GM18858 (cell line): ENCODE data around the gene FBRSL1.

ENCODE experiments used
- ATAC-seq: cut with Tn5 transposase; IDR thresholded peaks from one replicate; pipeline ENCODE4 v1.9.1; 2021; ENCODE audit not compliant: unreplicated experiment

Gene FBRSL1

DNA sequence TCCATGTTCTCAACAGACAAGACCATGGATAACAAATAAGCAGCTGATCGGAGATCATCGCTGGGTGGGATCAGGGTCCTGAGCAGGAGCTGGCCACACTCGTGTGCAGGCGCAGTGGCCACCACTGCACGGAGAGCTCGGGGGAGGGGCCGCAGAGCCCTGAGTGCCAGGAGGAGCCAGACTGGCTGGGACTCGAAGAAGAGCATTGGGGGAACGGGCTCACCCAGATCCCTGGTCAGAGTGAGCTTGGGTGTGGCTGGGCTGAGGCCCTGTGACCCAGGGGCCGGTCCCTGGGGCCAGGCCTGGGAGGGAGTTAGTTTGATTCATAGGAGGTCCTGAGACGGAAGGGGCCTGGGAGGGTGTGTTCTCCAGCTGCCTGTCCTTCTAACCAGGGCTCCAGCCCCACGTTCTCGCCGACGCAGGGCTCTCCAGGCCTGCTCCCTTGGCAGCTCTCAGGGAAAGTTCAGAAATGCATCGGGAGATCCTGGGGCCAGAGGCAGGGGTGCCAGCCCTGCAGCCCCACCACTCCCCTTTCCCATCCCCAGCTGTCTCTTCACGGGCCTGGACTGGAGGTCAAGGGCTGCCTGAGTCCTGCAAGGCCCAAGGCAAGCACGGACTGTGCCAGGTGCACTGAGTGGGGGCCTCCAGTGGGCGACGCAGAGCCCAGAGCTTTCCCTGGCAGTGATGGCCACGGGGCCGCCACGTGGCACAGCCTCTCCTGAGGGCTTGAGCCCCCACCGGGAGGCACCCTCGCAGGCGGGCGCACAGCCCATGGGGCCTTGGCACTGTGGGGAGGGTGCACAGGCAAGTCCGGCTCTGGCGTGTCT lies 48.1 kb downstream of the FBRSL1 start:
- ATAC-seq: no peak

DNA sequence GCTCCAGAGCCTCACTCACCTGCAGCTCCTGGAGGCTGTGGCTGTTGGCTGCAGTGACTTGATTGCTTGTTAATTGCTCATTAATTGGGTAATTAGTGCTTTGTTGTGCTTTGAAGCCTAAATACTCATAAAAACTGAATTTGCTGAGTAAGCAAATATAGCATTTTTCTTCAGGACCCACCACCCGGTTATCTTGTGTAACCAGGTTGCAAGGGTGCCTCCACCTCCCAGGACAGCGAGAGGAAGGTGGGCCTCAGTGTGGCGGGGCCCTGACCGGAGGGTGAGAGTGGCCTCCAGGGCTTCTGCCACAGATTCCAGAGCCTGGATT lies 48.7 kb downstream of the FBRSL1 start:
- ATAC-seq: no peak

DNA sequence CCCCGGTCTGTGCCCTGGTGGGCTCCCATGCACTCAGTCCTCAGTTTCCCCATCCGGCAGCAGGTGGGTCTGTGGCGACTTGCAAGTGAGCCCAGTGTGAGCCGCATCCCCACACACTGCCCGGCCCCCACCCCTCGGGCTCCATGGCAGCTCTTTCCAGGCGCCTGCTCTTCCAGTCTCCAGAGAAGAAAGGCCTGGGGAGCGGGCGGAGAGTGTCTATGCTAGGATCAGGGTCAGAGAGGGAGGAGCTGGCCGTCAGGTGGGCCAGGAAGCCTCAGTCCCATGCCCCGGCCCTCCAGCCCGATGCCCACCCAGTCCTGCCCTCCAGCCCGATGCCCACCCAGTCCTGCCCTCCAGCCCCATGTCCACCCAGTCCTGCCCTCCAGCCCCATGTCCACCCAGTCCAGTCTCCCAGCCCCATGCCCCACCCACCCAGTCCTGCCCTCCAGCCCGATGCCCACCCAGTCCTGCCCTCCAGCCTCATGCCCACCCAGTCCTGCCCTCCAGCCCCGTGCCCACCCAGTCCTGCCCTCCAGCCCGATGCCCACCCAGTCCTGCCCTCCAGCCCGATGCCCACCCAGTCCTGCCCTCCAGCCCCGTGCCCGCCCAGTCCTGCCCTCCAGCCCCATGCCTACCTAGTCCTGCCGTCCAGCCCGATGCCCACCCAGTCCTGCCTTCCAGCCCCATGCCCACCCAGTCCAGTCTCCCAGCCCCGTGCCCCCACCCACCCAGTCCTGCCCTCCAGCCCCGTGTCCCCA lies 49.2 kb downstream of the FBRSL1 start:
- ATAC-seq: no peak

DNA sequence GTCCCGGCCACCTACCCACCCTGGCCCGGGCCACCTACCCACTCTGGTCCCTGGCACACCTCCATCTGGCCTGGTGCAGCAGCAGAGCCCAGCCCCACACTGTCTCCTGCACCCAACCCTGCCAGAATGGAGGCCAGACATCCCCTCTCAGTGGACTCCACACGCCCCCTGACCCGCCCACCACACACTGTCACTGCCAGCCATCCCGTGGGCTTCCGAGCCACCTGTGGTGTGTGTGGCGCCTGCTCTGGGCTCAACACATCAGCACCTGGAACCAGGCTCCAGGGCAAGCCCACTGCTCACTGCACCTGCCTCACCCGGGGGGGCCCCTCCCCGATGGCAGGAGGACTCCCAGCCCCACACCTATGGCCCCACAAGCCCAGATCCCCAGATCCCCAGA lies 50.5 kb downstream of the FBRSL1 start:
- ATAC-seq: no peak

DNA sequence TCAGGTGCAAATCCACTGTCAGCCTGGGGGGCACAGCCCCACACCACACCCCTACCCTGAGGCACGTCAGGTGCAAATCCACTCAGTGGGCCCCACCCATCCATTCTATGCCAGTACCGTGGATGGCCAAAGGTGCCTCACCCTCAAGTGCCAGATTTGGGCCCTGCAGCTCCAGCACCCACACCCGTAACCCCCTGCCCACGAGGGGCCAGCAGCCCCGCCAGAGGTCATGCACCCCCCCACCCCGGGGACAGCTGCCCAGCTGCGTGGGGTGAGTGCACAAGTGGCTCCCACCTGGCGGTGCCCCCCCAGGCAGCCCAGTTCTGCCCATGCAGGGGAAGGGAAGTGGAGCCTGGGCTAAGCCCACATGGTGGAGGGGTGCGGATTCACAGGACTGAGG lies 51.2 kb downstream of the FBRSL1 start:
- ATAC-seq: no peak

DNA sequence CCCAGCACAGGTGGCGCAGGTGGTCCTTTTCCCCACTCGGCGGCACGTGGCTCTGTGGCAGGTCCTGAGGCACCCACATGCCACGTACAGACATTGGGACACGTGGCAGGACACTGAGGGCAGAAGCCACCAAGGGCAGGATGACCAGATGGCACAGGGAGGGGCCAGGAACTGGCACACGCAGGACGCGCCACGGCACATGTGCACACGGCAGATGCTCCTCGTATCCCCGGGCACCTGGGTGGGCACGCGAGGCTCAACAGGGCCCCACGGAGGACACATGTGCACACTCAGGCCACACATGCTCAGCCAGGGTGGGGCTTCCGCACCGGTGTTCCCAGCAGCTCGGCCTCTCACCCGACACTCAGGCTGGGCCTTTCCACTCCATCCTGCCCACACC lies 52.0 kb downstream of the FBRSL1 start:
- no peak for ATAC-seq

DNA sequence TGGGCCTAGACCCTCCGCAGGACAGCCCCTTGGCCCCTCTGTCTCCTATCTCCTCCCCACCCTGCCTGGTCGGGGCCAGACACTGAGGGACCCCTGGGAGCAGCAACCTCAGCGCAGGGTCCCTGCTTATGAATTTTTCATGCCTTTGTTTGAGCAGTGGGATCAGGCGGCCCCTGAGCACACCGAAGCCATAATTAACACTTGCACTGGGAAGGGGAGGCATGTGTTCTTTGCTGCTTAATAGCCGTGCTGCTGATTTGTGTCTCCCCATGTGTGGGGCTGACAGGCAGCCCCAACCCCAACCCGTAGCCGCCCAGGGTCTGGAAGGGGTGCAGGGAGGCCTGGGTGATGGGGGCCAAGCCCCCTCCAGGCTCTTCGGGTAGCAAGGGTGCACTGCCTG lies 52.7 kb downstream of the FBRSL1 start:
- no peak for ATAC-seq

DNA sequence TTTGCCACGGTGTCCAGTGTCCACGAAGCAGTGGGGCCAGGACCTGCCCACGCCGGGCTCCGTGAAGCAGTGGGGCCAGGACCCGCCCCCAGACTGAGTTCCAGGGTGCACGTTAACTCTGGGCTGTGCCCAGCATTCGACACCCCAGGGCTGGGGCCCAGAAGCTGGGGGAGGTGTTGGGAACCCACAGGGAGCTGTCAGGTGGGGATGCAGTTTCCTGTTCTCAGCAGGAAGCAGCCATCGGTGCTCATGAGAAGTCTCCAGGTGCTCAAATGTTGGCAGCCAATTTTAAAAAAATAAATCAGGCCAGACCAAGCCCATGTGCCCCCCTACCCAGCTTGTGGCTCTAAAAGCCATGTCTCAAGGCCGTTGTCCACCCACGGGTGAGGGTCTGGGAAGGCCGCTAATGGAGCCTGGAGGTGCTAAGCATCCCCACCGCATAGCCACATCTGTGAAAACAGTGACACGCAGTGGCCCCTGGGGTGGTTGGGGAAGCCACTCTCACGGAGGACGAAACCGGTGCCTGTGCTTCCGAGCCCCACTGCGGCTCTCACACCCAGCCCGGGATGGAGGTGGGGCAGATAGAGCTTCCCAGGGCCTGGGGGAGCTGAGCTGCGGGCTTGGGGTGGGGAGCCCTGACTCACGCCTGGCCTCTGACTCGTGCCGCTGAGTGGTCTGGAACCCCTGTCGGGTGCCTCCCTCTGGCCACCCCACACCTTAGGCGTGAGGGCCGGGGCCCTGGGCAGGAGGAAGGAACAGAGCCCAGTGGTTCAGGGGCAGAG lies 53.5 kb downstream of the FBRSL1 start:
- no peak for ATAC-seq

DNA sequence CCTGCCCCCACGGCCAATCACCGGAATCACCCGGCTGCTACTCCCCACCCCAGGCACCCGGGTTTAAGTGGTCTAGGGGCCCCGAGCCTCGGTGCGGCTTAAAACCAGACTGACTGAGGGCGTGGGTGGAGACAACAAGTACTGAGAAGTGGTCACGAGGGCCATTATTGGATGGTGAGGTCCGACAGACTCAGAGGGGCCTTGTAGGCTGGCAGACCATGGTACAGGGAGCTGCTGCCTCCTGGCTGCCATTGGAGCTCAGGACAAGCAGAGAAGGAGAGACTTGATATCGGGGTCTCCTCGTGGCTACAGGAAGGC lies 54.1 kb downstream of the FBRSL1 start:
- ATAC-seq: no peak

DNA sequence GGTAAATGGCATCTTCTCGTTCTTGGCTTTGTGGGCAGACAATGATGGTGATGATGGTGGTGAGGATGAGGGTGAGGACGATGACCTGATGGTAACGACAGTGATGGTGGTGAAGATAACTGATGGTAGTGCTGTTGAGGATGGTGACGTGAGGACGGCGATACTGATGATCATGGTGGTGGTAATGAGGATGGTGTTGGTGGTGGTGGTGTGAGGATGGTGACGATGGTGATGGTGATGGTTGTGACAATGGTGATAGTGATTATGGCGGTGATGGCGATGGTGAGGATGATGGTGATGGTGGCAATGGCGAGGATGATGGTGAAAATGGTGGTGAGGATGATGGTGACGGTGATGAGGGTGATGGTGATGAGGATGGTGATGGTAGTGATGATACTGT lies 54.5 kb downstream of the FBRSL1 start:
- no peak for ATAC-seq

DNA sequence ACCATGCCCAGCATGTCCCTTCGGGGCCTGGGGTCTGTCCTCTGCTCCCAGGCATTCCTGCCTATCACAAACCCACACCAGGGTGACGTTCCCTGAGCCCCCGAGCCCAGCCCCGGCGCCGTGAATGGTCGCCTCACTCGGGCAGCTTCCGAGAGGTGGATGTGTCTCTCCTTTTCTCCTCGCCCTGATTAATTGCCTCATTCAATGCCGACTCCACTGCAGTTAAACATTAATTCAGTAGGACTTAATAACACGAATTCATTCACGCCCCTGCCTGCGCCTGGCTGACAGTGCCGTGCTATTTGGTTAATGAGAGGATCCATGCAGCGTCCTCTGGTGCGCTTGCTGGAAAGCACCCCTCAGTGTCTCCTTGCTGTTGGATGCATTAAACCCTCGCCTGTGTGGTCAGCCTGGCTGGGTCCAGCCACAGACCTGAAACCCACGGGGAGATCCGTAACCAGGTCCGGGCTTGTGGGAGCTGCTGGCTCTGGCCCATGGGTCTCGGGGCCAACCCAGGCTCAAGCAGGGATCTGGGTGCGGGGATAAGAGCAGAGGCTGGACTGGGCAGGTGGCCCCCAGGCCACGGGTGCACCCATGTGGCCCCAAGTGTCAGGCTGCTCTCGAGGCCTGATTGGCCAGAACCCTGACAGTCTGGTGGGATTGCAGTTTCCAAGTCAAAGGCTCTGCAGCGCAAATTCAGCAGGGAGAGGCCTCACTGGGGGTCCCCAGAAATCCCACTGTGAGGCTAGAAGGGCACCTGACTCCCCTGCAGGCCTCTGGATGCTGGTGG lies 55.4 kb downstream of the FBRSL1 start:
- ATAC-seq: no peak

DNA sequence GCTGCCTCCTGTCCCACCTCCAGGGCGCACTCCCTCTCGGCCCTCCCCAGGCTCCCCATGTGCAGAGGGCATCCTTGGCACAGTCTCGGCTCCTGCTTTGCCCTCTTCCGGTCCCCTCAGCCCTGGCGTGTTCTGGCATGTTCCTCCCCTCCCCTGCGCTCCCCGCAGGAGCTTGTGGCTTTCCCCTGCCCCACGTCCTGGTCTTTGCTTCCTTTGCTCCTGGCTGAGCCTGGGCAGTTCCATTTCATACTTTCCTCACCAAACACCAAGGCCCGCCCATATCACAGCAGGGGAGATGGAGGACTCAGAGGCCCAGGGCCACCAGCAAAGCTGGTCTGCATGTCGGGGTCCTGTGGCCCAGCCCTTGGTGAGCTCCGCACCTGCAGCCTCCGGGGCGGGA lies 56.0 kb downstream of the FBRSL1 start:
- ATAC-seq: no peak

DNA sequence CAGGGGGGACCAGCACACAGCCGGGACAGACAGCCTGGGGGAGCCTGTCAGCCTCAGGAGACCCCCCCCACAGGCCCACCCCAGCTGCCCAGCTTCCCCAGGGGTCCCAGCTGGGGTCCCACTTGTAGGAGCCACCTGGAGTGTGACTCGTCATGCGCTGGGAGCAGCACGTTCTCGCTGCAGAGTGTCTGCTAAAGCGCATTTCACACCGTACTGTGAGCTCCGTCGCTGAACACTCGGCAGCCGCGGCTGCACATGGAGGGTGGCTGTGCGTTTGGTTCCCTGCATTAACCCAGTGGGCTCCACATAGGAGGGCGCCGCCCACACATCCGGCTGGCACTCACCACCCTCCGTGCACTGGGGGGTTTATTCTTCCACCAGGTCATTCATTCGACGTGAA lies 56.7 kb downstream of the FBRSL1 start:
- no peak for ATAC-seq

DNA sequence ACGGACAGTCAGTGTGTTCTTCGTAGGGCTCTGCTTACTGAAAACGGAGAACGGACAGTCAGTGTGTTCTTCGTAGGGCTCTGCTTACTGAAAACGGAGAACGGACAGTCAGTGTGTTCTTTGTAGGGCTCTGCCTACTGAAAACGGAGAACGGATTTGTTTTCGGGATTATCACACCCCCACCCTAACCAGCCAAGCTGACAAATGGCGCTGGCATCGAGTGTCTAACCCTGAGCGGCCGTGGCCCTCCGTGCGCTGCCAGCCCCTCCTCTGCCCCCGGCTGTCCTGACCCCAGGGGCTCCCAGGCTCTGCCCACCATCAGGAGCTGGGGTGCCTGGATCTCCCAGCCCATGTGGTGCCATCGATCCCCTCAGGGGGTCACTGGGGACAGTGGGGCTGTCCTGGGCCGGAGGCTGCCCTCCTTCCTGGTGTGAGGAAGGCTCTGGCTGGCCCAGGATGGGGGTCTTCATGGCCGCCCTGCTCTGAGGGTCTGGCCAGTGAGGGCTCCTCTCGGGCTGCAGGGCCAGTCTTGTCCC lies 57.3 kb downstream of the FBRSL1 start:
- no peak for ATAC-seq

DNA sequence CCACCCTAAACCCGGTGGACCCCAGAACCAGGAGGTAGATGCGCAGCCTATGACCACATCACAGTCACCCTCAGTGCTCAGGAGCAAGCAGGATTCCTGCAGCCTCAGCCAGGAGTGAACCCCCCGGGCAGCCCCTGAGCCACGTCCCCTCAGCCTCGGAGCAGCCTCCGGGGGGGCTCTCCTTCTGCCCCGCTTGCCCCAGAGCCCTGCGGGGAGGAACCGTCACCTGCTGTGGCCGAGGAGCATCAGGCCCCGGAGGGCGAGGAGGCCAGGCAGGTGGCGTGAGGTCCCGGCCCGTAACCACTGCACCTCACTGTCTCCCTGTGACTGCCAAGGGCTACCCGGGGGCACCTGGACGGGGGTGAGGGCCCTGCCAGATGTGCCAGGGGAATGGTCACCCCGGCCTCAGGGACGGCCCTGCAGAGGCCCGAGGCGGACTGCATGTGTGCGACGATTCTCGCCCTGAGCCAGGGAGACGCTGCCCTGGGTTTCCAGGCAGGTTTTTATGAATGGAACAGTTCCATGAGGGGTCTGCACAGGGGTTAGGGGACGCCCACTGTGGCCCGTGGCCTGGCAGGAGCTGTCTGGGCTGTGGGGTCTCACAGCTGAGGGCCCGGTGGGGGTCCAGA lies 58.6 kb downstream of the FBRSL1 start:
- ATAC-seq: no peak

DNA sequence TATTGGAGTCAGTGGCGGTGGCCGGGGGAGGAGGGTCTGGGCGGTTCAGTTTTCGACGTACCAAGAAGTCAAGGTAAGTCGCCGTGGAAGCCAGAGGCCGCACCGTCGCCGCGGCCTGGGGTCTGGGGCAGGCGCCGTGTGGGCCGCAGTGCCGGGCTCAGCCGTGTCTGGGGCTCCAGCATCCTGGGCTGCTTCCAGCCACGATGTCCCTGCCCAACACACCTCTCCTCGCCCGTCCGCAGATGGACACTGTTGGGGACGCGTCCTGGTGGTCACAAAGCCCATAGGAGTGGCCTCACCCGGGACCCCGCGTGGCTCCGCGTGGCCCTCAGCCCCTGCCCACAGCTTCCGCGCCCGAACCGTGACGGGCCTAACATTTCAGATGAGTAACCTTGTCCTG lies 59.1 kb downstream of the FBRSL1 start:
- ATAC-seq: no peak

DNA sequence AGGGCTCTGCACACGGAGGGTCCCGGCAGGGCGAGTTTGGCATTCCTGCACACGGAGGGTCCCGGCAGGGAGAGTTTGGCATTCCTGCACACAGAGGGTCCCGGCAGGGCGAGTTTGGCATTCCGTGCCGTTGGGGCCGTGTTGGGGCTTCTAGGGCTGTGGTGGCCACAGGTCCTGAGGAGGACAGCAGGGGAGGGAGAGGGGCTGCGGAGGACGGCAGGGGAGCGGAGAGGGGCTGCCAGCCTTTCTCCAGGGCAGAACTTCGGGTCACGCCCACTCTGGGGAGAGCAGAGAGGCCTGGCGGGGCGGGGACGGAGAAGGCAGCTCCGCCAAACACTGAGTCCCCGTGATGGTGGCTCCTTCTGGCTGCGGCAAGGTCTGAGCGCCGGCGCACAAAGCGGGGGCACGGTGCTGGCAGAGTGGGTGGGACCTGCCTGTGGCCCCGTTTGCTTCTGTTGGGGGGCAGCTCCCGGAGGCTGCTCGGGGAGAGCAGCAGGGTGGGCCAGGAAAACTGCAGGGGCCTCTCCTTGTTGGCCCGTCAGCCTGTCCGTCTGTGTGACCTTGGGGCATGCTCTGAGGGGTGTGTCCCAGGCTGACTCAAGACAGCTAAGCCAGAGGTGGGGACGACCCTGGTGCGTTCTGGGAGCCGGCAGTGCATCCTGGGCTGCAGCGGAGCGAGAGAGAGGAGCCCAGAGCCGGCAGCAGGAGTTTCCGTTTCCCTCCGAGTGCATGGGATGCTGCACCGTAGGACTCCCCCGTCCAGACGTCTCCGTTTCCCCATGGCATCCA lies 60.3 kb downstream of the FBRSL1 start:
- ATAC-seq: no peak

DNA sequence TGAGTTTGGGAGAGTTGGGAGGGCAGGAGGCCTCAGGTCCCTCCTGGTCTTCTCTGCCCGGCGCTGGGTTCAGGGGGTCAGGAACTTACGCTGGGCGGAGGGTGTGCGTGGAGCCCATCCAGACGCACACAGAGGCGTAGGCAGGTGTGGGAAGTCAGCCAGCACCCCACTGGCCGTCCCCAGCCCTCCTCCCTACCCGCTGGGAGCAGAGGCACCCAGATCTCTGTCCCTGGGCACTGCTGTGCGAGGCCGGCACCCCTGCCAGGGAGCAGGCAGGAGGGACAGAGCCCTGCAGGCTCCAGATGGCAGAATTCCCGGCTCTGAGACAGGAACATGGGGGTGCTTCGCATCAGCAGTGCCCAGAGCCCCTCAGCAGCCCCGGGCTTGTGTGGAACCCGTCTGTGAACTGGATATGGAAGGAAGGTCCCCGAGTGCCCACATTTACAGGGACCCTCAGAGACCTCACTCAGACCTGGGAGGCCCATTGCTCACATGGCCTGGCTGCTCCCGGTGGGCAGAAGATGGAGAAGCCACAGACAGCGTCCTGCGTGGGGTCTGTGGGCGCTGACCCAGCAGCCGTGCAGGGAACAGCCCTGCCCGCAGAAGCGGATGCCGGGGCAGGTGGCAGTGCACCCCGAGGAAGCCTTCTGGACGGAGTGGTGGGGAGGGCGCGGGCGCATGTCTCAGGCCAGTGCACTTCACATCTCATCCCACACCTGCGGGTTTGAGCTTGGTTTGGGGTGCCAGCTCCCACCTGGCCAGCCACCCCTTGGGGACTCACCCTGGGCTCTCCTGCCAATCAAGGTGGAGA lies 61.1 kb downstream of the FBRSL1 start:
- ATAC-seq: no peak

DNA sequence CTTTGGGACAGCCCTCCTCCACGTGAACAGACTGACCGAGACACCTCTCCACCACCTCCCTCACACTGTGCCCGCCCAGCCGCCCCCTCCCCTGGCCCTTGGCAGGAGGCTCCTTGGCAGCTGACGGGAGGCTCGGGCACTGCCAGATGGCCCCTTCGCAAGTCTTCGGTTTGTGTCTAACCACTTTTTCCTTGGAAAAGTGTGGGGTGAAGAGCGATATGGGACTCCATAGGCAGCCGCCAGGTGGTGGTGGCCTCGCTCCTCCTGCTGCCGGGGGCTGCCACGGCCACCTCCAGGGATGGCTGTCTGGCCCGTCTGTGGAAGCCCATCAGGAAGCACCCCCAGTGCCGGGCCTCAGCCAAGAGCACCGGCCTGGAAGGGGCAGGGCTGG lies 61.7 kb downstream of the FBRSL1 start:
- no peak for ATAC-seq
